ENCODE data around the gene BTBD9. TPM values are rescaled to one million over a fixed set of nuclear protein-coding genes. Genes with fewer than 3 reads are reported as not detected.

Gene BTBD9
- total and polyA plus RNA-seq, 2 of the 13 experiments (the other 11 are each of a cell fraction or from before 2014, with no cell fraction given): 1.2 to 3.0 TPM

DNA sequence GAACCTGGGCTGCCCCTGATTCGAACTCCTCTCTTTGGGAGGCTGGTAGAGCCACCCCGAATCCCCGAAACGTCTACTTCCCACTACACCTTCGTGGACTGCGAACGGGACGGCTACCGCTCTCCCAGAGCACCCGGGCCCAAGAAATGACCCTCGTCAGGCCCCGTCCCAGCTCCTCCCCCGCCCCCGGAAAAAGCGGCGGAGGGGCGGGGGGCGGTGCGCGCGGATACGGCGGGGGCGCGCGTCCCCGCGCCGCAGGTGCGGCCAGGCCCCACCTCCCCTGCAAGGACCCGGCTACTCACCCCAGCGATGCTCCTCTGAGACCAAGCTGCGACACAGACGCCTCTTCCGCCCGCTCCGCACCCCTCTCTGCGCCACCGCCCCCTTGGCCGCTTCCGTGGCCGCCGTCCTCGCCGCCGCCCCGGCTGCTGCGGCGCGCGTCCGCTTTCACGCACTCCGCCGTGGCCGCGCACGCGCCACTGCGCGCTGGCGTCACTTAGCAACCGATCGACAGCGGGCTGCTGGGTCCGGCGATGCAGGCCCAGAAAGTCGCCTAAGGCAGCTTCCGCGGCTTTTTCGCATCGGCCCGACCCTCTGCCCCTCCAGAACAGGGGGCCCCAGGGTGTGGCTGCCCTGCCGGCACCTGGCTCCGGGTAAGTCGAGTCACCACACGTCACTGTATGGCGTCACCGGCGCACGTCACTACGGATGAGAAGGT lies at the start of gene BTBD9 (continued):
- 0 out of 2 replicates have a peak, but pooled peaks have one; percentile 28 for TF ChIP-seq MED13 (CRISPR knock-in tag; IDR thresholded peaks at IDR 0.05)
- no peak for TF ChIP-seq ADNP (CRISPR knock-in tag; IDR thresholded peaks at IDR 0.05)
- no peak for TF ChIP-seq ZNF619 (CRISPR knock-in tag; IDR thresholded peaks at IDR 0.05)
- peak; percentile 98 for TF ChIP-seq MAZ (IDR thresholded peaks at IDR 0.05; ENCODE audit: borderline replicate concordance, low read depth, low read length)
- TF ChIP-seq MAZ (CRISPR knock-in tag; IDR thresholded peaks at IDR 0.05; ENCODE audit: low read depth): peak; percentile 98
- TF ChIP-seq CBX1 (IDR thresholded peaks at IDR 0.05; ENCODE audit: low read depth): no peak
- 0 out of 2 replicates have a peak, but pooled peaks have one; percentile 67 for TF ChIP-seq HIVEP1 (CRISPR knock-in tag; IDR thresholded peaks at IDR 0.05)
- no peak for TF ChIP-seq ZNF160 (CRISPR knock-in tag; IDR thresholded peaks at IDR 0.05)
- peak; percentile 91 for TF ChIP-seq ZNF607 (CRISPR knock-in tag; IDR thresholded peaks at IDR 0.05; ENCODE audit: borderline replicate concordance)
- TF ChIP-seq ISL2 (CRISPR knock-in tag; IDR thresholded peaks at IDR 0.05): no peak; the same call in 1 of the 2 replicates
- TF ChIP-seq ZNF724P (CRISPR knock-in tag; IDR thresholded peaks at IDR 0.05; ENCODE audit: borderline replicate concordance): no peak
- TF ChIP-seq, protein P1, sequence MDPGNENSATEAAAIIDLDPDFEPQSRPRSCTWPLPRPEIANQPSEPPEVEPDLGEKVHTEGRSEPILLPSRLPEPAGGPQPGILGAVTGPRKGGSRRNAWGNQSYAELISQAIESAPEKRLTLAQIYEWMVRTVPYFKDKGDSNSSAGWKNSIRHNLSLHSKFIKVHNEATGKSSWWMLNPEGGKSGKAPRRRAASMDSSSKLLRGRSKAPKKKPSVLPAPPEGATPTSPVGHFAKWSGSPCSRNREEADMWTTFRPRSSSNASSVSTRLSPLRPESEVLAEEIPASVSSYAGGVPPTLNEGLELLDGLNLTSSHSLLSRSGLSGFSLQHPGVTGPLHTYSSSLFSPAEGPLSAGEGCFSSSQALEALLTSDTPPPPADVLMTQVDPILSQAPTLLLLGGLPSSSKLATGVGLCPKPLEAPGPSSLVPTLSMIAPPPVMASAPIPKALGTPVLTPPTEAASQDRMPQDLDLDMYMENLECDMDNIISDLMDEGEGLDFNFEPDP (CRISPR knock-in tag; conservative IDR thresholded peaks at IDR 0.05): no peak
- TF ChIP-seq, protein P2, sequence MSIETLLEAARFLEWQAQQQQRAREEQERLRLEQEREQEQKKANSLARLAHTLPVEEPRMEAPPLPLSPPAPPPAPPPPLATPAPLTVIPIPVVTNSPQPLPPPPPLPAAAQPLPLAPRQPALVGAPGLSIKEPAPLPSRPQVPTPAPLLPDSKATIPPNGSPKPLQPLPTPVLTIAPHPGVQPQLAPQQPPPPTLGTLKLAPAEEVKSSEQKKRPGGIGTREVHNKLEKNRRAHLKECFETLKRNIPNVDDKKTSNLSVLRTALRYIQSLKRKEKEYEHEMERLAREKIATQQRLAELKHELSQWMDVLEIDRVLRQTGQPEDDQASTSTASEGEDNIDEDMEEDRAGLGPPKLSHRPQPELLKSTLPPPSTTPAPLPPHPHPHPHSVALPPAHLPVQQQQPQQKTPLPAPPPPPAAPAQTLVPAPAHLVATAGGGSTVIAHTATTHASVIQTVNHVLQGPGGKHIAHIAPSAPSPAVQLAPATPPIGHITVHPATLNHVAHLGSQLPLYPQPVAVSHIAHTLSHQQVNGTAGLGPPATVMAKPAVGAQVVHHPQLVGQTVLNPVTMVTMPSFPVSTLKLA (IDR thresholded peaks at IDR 0.05): no peak
- no peak for TF ChIP-seq RBAK (CRISPR knock-in tag; IDR thresholded peaks at IDR 0.05)
- peak; percentile 69; the same call in 1 of the 2 replicates for TF ChIP-seq ZNF761 (CRISPR knock-in tag; conservative IDR thresholded peaks at IDR 0.05)
- TF ChIP-seq ZNF879 (CRISPR knock-in tag; IDR thresholded peaks at IDR 0.05): 0 out of 2 replicates have a peak, but pooled peaks have one; percentile 45
- TF ChIP-seq ZNF614 (CRISPR knock-in tag; IDR thresholded peaks at IDR 0.05; ENCODE audit: borderline replicate concordance): no peak
- peak; percentile 10; the same call in 1 of the 2 replicates for TF ChIP-seq ZNF383 (CRISPR knock-in tag; IDR thresholded peaks at IDR 0.05; ENCODE audit: borderline replicate concordance)
- TF ChIP-seq ZBTB3 (CRISPR knock-in tag; IDR thresholded peaks at IDR 0.05; ENCODE audit: borderline replicate concordance, low read depth): 0 out of 2 replicates have a peak, but pooled peaks have one; percentile 61
- TF ChIP-seq SMYD3 (CRISPR knock-in tag; IDR thresholded peaks at IDR 0.05): peak; percentile 74; the same call in 1 of the 2 replicates
- no peak for TF ChIP-seq ZFP90 (CRISPR knock-in tag; IDR thresholded peaks at IDR 0.05; ENCODE audit: borderline replicate concordance)
- no peak for TF ChIP-seq ZNF17 (CRISPR knock-in tag; IDR thresholded peaks at IDR 0.05)
- no peak for TF ChIP-seq HOXA9 (CRISPR knock-in tag; IDR thresholded peaks at IDR 0.05; ENCODE audit: borderline replicate concordance)
- TF ChIP-seq NR2C2 (CRISPR knock-in tag; IDR thresholded peaks at IDR 0.05; ENCODE audit: borderline replicate concordance): peak; percentile 78
- TF ChIP-seq NR3C1 (CRISPR knock-in tag; IDR thresholded peaks at IDR 0.05): no peak
- TF ChIP-seq, protein P3, sequence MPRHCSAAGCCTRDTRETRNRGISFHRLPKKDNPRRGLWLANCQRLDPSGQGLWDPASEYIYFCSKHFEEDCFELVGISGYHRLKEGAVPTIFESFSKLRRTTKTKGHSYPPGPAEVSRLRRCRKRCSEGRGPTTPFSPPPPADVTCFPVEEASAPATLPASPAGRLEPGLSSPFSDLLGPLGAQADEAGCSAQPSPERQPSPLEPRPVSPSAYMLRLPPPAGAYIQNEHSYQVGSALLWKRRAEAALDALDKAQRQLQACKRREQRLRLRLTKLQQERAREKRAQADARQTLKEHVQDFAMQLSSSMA (CRISPR knock-in tag; IDR thresholded peaks at IDR 0.05): 0 out of 2 replicates have a peak, but pooled peaks have one; percentile 17
- TF ChIP-seq HOXA3 (CRISPR knock-in tag; IDR thresholded peaks at IDR 0.05): peak; percentile 99
- no peak for TF ChIP-seq PCBP2 (optimal IDR thresholded peaks at IDR 0.05; ENCODE audit: low read depth, low read length, poor library complexity, severe bottlenecking)
